ENCODE measurements around the gene SIGLEC1. TPM values are rescaled to one million over a fixed set of nuclear protein-coding genes. Genes with fewer than 3 reads are reported as not detected.

The SIGLEC1 gene
- not detected in 2 replicates for total RNA-seq (2021; fragmentation: NEBNext Ultra II Directional; extraction: Animal tissue kit (Norgen Biotek cat#: 25700))
- 0.02 TPM in 2 replicates for polyA plus RNA-seq (2011; rRNA removed)
- polyA plus RNA-seq (2011; cell fraction: cytosol; rRNA removed), result not detected
- polyA plus RNA-seq (2011; cell fraction: nucleus; rRNA removed), result 0.04 TPM
- polyA plus RNA-seq (2012, experiment 1 of 2), result not detected in 4 replicates
- polyA plus RNA-seq (2012, experiment 2 of 2), result not detected
- polyA plus RNA-seq (2013, experiment 1 of 2), result not detected
- not detected for polyA plus RNA-seq (2013, experiment 2 of 2)
- polyA minus RNA-seq (2011; rRNA and poly(A)+ RNA removed), result not detected in 2 replicates
- polyA minus RNA-seq (2011; cell fraction: cytosol; rRNA and poly(A)+ RNA removed), result not detected
- not detected for polyA minus RNA-seq (2011; cell fraction: nucleus; rRNA and poly(A)+ RNA removed)
- long read RNA-seq, experiment 1, result 0 reads
- long read RNA-seq, experiment 2, result 0 reads

DNA sequence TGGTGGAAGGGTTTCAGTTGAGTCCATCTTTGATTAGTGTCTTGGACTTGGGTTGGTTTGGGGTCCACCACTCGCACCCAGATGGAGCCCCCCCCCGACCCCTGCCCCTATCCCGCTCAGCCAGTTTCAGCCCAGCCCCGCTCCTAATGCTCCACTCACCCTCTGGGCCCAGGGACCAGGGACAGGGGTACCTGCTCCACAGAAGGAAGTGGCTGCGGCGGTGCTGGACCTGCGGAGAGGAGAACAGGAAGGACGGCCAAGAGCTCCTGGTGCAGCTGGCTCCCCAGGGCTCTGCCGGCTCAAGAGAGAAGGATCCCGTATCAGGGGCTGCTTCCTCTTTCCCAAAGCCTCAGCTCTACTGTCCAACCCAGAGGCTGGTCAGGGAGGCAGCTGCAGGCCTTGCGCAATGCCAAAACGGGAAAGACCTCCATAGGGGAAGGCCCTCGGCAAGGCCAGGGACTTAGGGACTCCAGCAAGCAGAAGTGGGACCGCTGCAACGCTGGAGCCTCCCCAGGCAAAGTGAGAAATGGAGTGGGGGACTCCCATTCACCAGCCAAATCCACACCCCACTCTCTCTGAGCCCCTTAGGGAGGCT lies at the start of gene SIGLEC1:
SIGLEC1 (minus strand) TSS at position 322 of the 595 bp plus-strand sequence. CDS start 5,472 bp downstream, outside the sequence.
- DNase-seq (ENCODE audit: low read depth in 1 of 2, low spot score in 2 of 2) (no peak), FAIRE-seq (no peak)
- no peaks in the 10 kb centered on the region for H3K79me1 ChIP-seq (ENCODE audit: low read depth, low read length)
- H3K14ac ChIP-seq (ENCODE audit: insufficient read length), result no peak within 1 kb of the TSS
- no peak within 1 kb of the TSS for H4K8ac ChIP-seq (ENCODE audit: extremely low read depth, insufficient read depth, low read length)
- no peaks in the 10 kb centered on the region for H3K27me3 ChIP-seq (replicated peaks in 1 of 4; ENCODE audit: control insufficient read depth in 3 of 4, extremely low read depth in 1 of 4, insufficient read depth in 3 of 4, low read length in 3 of 4)
- H3K56ac ChIP-seq (replicated peaks; ENCODE audit: insufficient read length, low read depth, low read length), result no peak within 1 kb of the TSS
- no peak within 1 kb of the TSS for H2BK120ac ChIP-seq (replicated peaks; ENCODE audit: low read depth, low read length)
- WGBS, 2 experiments (ENCODE audit: extremely low coverage in 1 of 2, insufficient coverage in 1 of 2, insufficient read length in 1 of 2, insufficient replicate concordance in 2 of 2, low coverage in 1 of 2, low lambda C conversion rate in 2 of 2, missing lambda C conversion rate in 1 of 2), result 84% methylated on average over 11 of the region's 15 CpGs; no CpG with 5 or more reads in 1 of the 2 experiments
- H3K4me2 ChIP-seq (ENCODE audit: insufficient read depth in 1 of 2, low read depth in 2 of 2, low read length in 2 of 2), result no peak within 1 kb of the TSS
- ChIA-PET CTCF (ENCODE audit: partially characterized antibody) (interaction anchor here (0.7 to 42.0 kb wide), 6 partner anchors 11 to 56 kb away, joined by 3 to 1432 read pairs (median 12); partner anchors contain the start of genes ADAM33 and HSPA12B), POLR2A (ENCODE audit: partially characterized antibody) (no interaction called here)
- H3K23me2 ChIP-seq (ENCODE audit: low read depth, low read length), result peaks cover 4% of the 10 kb centered on the region; the same call in 1 of the 2 replicates
- no peak within 1 kb of the TSS for H3K4ac ChIP-seq (replicated peaks; ENCODE audit: insufficient read length, low read depth, low read length)
- no peaks in the 10 kb centered on the region for H3K36me3 ChIP-seq (ENCODE audit: control insufficient read depth in 2 of 4, insufficient read depth in 4 of 4, low read length in 3 of 4)
- H4K20me1 ChIP-seq (replicated peaks in 1 of 2; ENCODE audit: control insufficient read depth in 1 of 2, insufficient read depth in 2 of 2, low read length in 2 of 2), result no peaks in the 10 kb centered on the region
- H3K4me3 ChIP-seq (ENCODE audit: extremely low read depth in 1 of 4, insufficient read depth in 2 of 4, low read depth in 3 of 4, low read length in 4 of 4), result no peak within 1 kb of the TSS
- H3K4me1 ChIP-seq (replicated peaks in 1 of 4; ENCODE audit: control insufficient read depth in 3 of 4, insufficient read depth in 4 of 4, low read length in 3 of 4), result no peaks in the 10 kb centered on the region
- no peak within 1 kb of the TSS for H3K27ac ChIP-seq (ENCODE audit: low read depth, low read length)
- H3K9me3 ChIP-seq (ENCODE audit: insufficient read depth in 2 of 2, low read depth in 1 of 2, low read length in 1 of 2), result no peaks in the 10 kb centered on the region
- no peak within 1 kb of the TSS for H2AK5ac ChIP-seq (ENCODE audit: low read depth, low read length)
- TF ChIP-seq YY1 (IDR thresholded peaks at IDR 0.05; ENCODE audit: low read depth, low read length) (no peak), CEBPB (IDR thresholded peaks at IDR 0.05; ENCODE audit: low read depth, low read length) (0 out of 2 replicates have a peak, but pooled peaks have one; percentile 15)
- 0 out of 2 replicates have a peak within 1 kb of the TSS, but pooled peaks have one; percentile 12 for H2BK15ac ChIP-seq (ENCODE audit: low read length)
- H3K18ac ChIP-seq (ENCODE audit: extremely low read depth, low read length), result no peak within 1 kb of the TSS
- no peak within 1 kb of the TSS for H3K23ac ChIP-seq (ENCODE audit: insufficient read length)
- no peak within 1 kb of the TSS for H2BK5ac ChIP-seq (ENCODE audit: low read depth, low read length)
- no peak within 1 kb of the TSS for H3K9ac ChIP-seq (replicated peaks in 1 of 4; ENCODE audit: extremely low read depth in 1 of 4, low read depth in 3 of 4, low read length in 3 of 4)
- no peak within 1 kb of the TSS for H2AFZ ChIP-seq (ENCODE audit: low read length)
- H4K5ac ChIP-seq (ENCODE audit: insufficient read length, low read depth, low read length), result no peak within 1 kb of the TSS
- H2BK20ac ChIP-seq (ENCODE audit: low read length), result no peak within 1 kb of the TSS
- H4K91ac ChIP-seq (replicated peaks; ENCODE audit: insufficient read length, low read length), result no peak within 1 kb of the TSS
- H3K79me2 ChIP-seq (ENCODE audit: control insufficient read depth in 1 of 2, insufficient read depth in 2 of 2, low read length in 2 of 2), result no peaks in the 10 kb centered on the region
- H2BK12ac ChIP-seq (ENCODE audit: low read depth, low read length), result no peak within 1 kb of the TSS

Measured in H1 (cell line).